NOMO-1 treated with dmso at 0.1 percent for 144 hours (cell line): ENCODE data around the gene PCSK5.

ENCODE experiments used
- DNase-seq: peaks from one replicate; lab custom pipeline; 2025; ENCODE audit not compliant: unreplicated experiment; lab: John Stamatoyannopoulos, UW

PCSK5 gene

GRCh38 chr9:76221423-76221822 lies 330.9 kb downstream of the PCSK5 start:
- no peak for DNase-seq

- DNase-seq = no peak
Measured at GRCh38 chr9:76223749-76224340, 333.4 kb downstream of the PCSK5 start.

- no peak for DNase-seq
Measured at GRCh38 chr9:76227156-76227555, 336.7 kb downstream of the PCSK5 start.

- no peak for DNase-seq
Measured at GRCh38 chr9:76231001-76231400, 340.5 kb downstream of the PCSK5 start.

- DNase-seq = no peak
Measured at GRCh38 chr9:76232861-76233489, 342.5 kb downstream of the PCSK5 start.

- no peak for DNase-seq
Measured at GRCh38 chr9:76240578-76240977, 350.1 kb downstream of the PCSK5 start.

GRCh38 chr9:76245518-76245917 lies 355.0 kb downstream of the PCSK5 start:
- peak; percentile 22 for DNase-seq

- DNase-seq = no peak
Measured at GRCh38 chr9:76246680-76247079, 356.2 kb downstream of the PCSK5 start.

- DNase-seq = no peak
Measured at GRCh38 chr9:76247426-76247825, 357.0 kb downstream of the PCSK5 start.

- no peak for DNase-seq
Measured at GRCh38 chr9:76249309-76249708, 358.8 kb downstream of the PCSK5 start.

- peak; percentile 8 for DNase-seq
Measured at GRCh38 chr9:76255781-76256455, 365.4 kb downstream of the PCSK5 start.

- DNase-seq = no peak
Measured at GRCh38 chr9:76257311-76257710, 366.8 kb downstream of the PCSK5 start.

GRCh38 chr9:76266649-76267283 lies 376.3 kb downstream of the PCSK5 start:
- no peak for DNase-seq

GRCh38 chr9:76267284-76267652 lies 376.8 kb downstream of the PCSK5 start:
- no peak for DNase-seq

GRCh38 chr9:76269789-76270188 lies 379.3 kb downstream of the PCSK5 start:
- no peak for DNase-seq

- DNase-seq = no peak
Measured at GRCh38 chr9:76271755-76272154, 381.3 kb downstream of the PCSK5 start.

- no peak for DNase-seq
Measured at GRCh38 chr9:76289042-76289441, 398.6 kb downstream of the PCSK5 start.

GRCh38 chr9:76289703-76290102 lies 399.2 kb downstream of the PCSK5 start:
- no peak for DNase-seq

GRCh38 chr9:76290555-76290954 lies 400.1 kb downstream of the PCSK5 start:
- DNase-seq = peak; percentile 25

- no peak for DNase-seq
Measured at GRCh38 chr9:76292246-76292645, 401.8 kb downstream of the PCSK5 start.

GRCh38 chr9:76292658-76293057 lies 402.2 kb downstream of the PCSK5 start:
- no peak for DNase-seq

GRCh38 chr9:76294301-76294700 lies 403.8 kb downstream of the PCSK5 start:
- no peak for DNase-seq
